K562 (cell line): ENCODE measurements around the gene OGT. TPM values are rescaled to one million over a fixed set of nuclear protein-coding genes. Genes with fewer than 3 reads are reported as not detected.

Experiments used
- ATAC-seq: fragments of 200-7000 bp; cut with Tn5 transposase; 3 replicates; pipeline ENCODE4 v1.9.1; 2020; ENCODE audit warnings: moderate library complexity
- BruUV-seq: library from RNA; stranded (reverse); fragments of 400-500 nt; replicated peaks from 2 replicates; lab custom pipeline; 2021; lab: Mats Ljungman, UMichigan
- CTCF ChIA-PET: fragments of 300-600 bp; formaldehyde crosslinking; extraction: SDS; loops from one replicate; lab custom pipeline; 2021; ENCODE audit warnings: low intra/inter-chr PET ratio; lab: Yijun Ruan, JAX
- POLR2A ChIA-PET: fragments of 300-600, 350-650 bp; sonication (Branson Sonifier 250); formaldehyde crosslinking; extraction: SDS; loops from one replicate; lab custom pipeline; 2021; ENCODE audit warnings: antibody characterized with exemption, inconsistent platforms; lab: Yijun Ruan, JAX
- DNase-seq, 4 experiments: peaks; one replicate each; pipeline versions ENCODE4 v3.0.0 to v3.0.0-alpha.2; 2011 to 2018; ENCODE audit warnings: low spot score in 3 of 4, mixed read lengths in 3 of 4; ENCODE audit errors: extremely low read depth in 1 of 4
- FAIRE-seq: peaks from 2 replicates; lab custom pipeline; 2011; peaks lifted over from hg19 to GRCh38; lab: Jason Lieb, UNC
- H2AFZ ChIP-seq: 2 replicates; pipeline ENCODE4 v1.6.0; 2011; ENCODE audit warnings: low read depth, low read length, control low read depth, inconsistent platforms
- H3K27ac ChIP-seq: fragments of 200-600 bp; 3 replicates; pipeline ENCODE4 v1.8.0; 2011; ENCODE audit warnings: low read depth, mild to moderate bottlenecking, control low read depth, inconsistent platforms, low read length, moderate library complexity, mixed read lengths; ENCODE audit errors: extremely low read depth
- H3K27me3 ChIP-seq, 2 experiments: fragments of 300-600 bp in 1 of 2; 2 replicates in 1 of 2; 3 replicates in 1 of 2; pipeline versions ENCODE4 v1.6.0 to v1.8.0; 2011; ENCODE audit warnings: inconsistent platforms in 2 of 2, low read length in 2 of 2, mild to moderate bottlenecking in 1 of 2, mixed read lengths in 1 of 2, moderate library complexity in 1 of 2; ENCODE audit not compliant: control insufficient read depth in 2 of 2, insufficient read depth in 2 of 2
- H3K36me3 ChIP-seq: fragments of 300-600 bp; 3 replicates; pipeline ENCODE4 v1.8.0; 2011; ENCODE audit warnings: mild to moderate bottlenecking, low read length, inconsistent platforms; ENCODE audit not compliant: control insufficient read depth, insufficient read depth
- H3K4me1 ChIP-seq, 2 experiments: fragments of 200-600 bp in 1 of 2; replicated peaks in 1 of 2; 2 replicates in 1 of 2; 3 replicates in 1 of 2; pipeline versions ENCODE4 v1.5.1 to v1.8.0; 2011; ENCODE audit warnings: inconsistent platforms in 2 of 2, low read length in 2 of 2, mild to moderate bottlenecking in 1 of 2, mixed read lengths in 1 of 2, moderate library complexity in 1 of 2; ENCODE audit not compliant: control insufficient read depth in 2 of 2, insufficient read depth in 2 of 2
- H3K4me2 ChIP-seq: 2 replicates; pipeline ENCODE4 v1.6.1; 2011; ENCODE audit warnings: low read length, control low read depth, inconsistent platforms, mixed read lengths; ENCODE audit not compliant: insufficient read depth
- H3K4me3 ChIP-seq: fragments of 200-600 bp; sonication (generic), shearing (Covaris generic); 2 replicates; pipeline ENCODE4 v1.5.1; 2016; ENCODE audit warnings: control low read depth, inconsistent platforms
- H3K79me2 ChIP-seq: fragments of 200-600 bp; 3 replicates; pipeline ENCODE4 v1.8.0; 2011; ENCODE audit warnings: low read length, inconsistent platforms; ENCODE audit not compliant: control insufficient read depth, insufficient read depth
- H3K9ac ChIP-seq, 2 experiments: 2 replicates each; pipeline versions ENCODE4 v1.6.0 to v1.6.1; 2011; ENCODE audit warnings: low read depth in 2 of 2, low read length in 2 of 2, control low read depth in 1 of 2, inconsistent platforms in 1 of 2, mild to moderate bottlenecking in 1 of 2, mixed read lengths in 1 of 2; ENCODE audit not compliant: insufficient read depth in 1 of 2
- H3K9me1 ChIP-seq: one replicate; pipeline ENCODE4 v1.6.0; 2011; ENCODE audit warnings: inconsistent platforms, mild to moderate bottlenecking, low read length, moderate library complexity; ENCODE audit not compliant: control insufficient read depth, insufficient read depth
- H3K9me3 ChIP-seq: replicated peaks from 2 replicates; pipeline ENCODE4 v1.5.1; 2011; ENCODE audit warnings: low read depth, low read length, inconsistent platforms; ENCODE audit not compliant: control insufficient read depth, insufficient read depth
- H4K20me1 ChIP-seq: replicated peaks from 2 replicates; pipeline ENCODE4 v1.6.1; 2011; ENCODE audit warnings: low read length, inconsistent platforms, mixed read lengths; ENCODE audit not compliant: control insufficient read depth, insufficient read depth
- MCM2 ChIP-seq: fragments of 450-650 bp; IDR thresholded peaks from 2 replicates; pipeline ENCODE4 v1.6.1; 2017; ENCODE audit warnings: low read depth, mild to moderate bottlenecking
- PTBP1 ChIP-seq: fragments of 200-400 bp; formaldehyde crosslinking; IDR thresholded peaks from 2 replicates; pipeline ENCODE4 v1.6.1; 2017; ENCODE audit warnings: low read depth, low read length
- ZNF79 ChIP-seq: fragments of 250-450 bp; sonication (Bioruptor Pico); IDR thresholded peaks from 2 replicates; pipeline ENCODE4 v1.4.0; 2020; ENCODE audit warnings: low read depth, mild to moderate bottlenecking, moderate library complexity
- WGBS: fragments of 100-300 bp; shearing (Covaris generic); methylation state at CpG from one replicate; pipeline ENCODE4 v1.1.6; 2016; ENCODE audit warnings: low coverage, mixed read lengths; ENCODE audit not compliant: insufficient coverage; ENCODE audit errors: missing lambda C conversion rate; 5-methylcytosine and 5-hydroxymethylcytosine counted together
- in situ Hi-C: fragments of 300-500 bp; cut with MboI; formaldehyde crosslinking; loops from 4 replicates; pipeline ENCODE4 v1.15.0; 2018; ENCODE audit warnings: inconsistent platforms, mixed read lengths
- intact Hi-C: fragments of 100-400 bp; cut with micrococcal nuclease; formaldehyde crosslinking; loops from 2 replicates; pipeline ENCODE4 v1.14.2; 2022
- polyA plus RNA-seq, 8 experiments: library from polyadenylated mRNA; depleted of rRNA in 4 of 8; stranded (reverse) in 5 of 8; unstranded in 3 of 8; fragments of >200 nt; fragmentation: Nextera tagmentation in 2 of 8; fragmentation: Illumina TruSeq in 1 of 8; extraction: Ambion mirVana in 2 of 8; extraction: Trizol in 1 of 8; gene quantifications; 2 replicates each; pipeline versions ENCODE4 v1.2.1 to v1.2.3, GENCODE V29; 2011 to 2014; ENCODE audit warnings: inconsistent platforms in 1 of 8, missing spikeins in 1 of 8
- total RNA-seq, 7 experiments: library from RNA; depleted of rRNA in 6 of 7; stranded (reverse); fragments of >200 nt in 6 of 7; fragmentation: Illumina TruSeq in 2 of 7; extraction: Trizol in 2 of 7; gene quantifications; 2 replicates each; pipeline versions ENCODE4 v1.2.1 to v1.2.3, GENCODE V29; 2011 to 2021; ENCODE audit warnings: low replicate concordance in 1 of 7
- TF ChIP-seq, protein P1 (sequence below): fragments of 250-450 bp; sonication (Bioruptor Pico); IDR thresholded peaks from 2 replicates; pipeline ENCODE4 v1.5.1; 2021; ENCODE audit warnings: mild to moderate bottlenecking

OGT gene
- total and polyA plus RNA-seq, 9 of the 15 experiments (the other 6 are each of a cell fraction or from before 2014, with no cell fraction given): 38.9 to 347 (median 117) TPM

DNA sequence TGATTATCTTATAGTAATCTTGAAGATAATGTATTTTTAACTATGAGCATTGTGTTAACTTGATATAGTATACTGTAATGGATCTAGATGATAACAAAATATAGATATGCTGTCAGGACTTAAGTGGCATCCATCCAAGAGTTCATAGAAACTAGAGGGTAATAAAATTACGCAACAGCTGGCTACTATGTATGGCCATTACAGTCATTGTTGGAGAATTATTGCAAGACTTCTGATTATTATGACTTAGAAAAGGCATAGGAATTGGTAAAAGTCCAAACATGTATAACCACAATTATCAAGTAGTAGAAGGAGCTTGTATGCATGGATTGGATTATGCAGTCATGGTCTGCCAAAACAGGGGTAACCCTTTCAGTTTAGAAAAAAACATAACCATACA, 9.5 kb downstream of the OGT start (continued):
- TF ChIP-seq PTBP1: no peak
- TF ChIP-seq, protein P1, sequence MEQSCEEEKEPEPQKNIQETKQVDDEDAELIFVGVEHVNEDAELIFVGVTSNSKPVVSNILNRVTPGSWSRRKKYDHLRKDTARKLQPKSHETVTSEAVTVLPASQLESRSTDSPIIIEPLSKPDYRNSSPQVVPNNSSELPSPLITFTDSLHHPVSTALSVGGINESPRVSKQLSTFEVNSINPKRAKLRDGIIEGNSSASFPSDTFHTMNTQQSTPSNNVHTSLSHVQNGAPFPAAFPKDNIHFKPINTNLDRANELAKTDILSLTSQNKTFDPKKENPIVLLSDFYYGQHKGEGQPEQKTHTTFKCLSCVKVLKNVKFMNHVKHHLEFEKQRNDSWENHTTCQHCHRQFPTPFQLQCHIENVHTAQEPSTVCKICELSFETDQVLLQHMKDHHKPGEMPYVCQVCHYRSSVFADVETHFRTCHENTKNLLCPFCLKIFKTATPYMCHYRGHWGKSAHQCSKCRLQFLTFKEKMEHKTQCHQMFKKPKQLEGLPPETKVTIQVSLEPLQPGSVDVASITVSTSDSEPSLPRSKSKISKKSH (CRISPR knock-in tag): no peak
- TF ChIP-seq ZNF79 (CRISPR knock-in tag): no peak

DNA sequence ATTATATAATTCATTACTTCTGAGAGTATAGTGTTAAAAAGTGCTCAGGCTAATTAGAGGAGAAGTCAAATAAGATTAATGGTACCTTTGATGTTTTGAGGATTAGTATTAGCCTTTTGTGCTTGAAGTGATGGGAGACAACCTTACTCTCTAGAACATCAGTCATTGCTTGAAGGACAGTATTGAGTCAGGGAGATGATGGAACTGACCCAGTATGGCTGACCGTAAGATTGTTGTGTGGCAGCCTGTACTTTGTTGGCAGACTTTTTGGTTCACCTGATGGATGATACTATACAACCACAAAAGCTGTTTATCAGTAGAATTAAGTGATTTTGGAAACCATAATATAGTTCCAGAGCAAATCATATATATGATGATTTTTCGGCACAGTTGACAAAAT, 9.9 kb downstream of the OGT start:
- H3K9me3 ChIP-seq: no peaks in the 10 kb centered on the region
- peaks cover 98% of the 10 kb centered on the region for H3K79me2 ChIP-seq
- H3K36me3 ChIP-seq: peaks cover 96% of the 10 kb centered on the region
- H3K4me3 ChIP-seq: no peak overlapping the region
- WGBS: 95% methylated on average over 2 of the region's 2 CpGs
- FAIRE-seq (no peak), ATAC-seq (no peak), DNase-seq (no peak)
- no peak overlapping the region for H2AFZ ChIP-seq
- H3K9ac ChIP-seq: no peak overlapping the region
- intact Hi-C loops: no loop called here
- H4K20me1 ChIP-seq: peaks cover 39% of the 10 kb centered on the region; the same call in 1 of the 2 replicates
- H3K27me3 ChIP-seq: no peaks in the 10 kb centered on the region
- TF ChIP-seq MCM2: no peak
- TF ChIP-seq, all 486 proteins: peak for 0
- Histone ChIP-seq H3K27ac (no peak overlapping the region), H3K9me1 (peaks cover 3% of the 10 kb centered on the region), H3K4me2 (no peak overlapping the region), H3K4me1 (peaks cover 3 to 26% of the 10 kb centered on the region in 2 experiments; a peak in 3 of 5 replicates)
- in situ Hi-C loops: no loop called here
- no TSS peak for BruUV-seq
- ChIA-PET POLR2A (interaction anchor here (4.9 kb wide), 1 partner anchor 9 kb away, joined by 52 read pairs; the partner anchor contains the start of gene OGT), CTCF (no interaction called here)
